Testis (tissue), 3 donors: ENCODE results near the gene SAPCD1. TPM values are rescaled to one million over a fixed set of nuclear protein-coding genes. Genes with fewer than 3 reads are reported as not detected.

Experiments used
- DNase-seq: peaks from one replicate; pipeline ENCODE4 v3.0.0-alpha.2; 2019
- H3K27ac ChIP-seq, 2 donors: fragments of 200-600 bp; sonication (generic); one replicate each; pipeline ENCODE4 v1.5.1; 2019
- H3K27me3 ChIP-seq: fragments of 200-600 bp; sonication (generic); one replicate; pipeline ENCODE4 v1.5.1; 2019
- H3K36me3 ChIP-seq: fragments of 200-600 bp; sonication (generic); one replicate; pipeline ENCODE4 v1.5.1; 2017; ENCODE audit warnings: low read depth; ENCODE audit errors: missing control alignments
- H3K4me1 ChIP-seq: fragments of 200-600 bp; sonication (generic); one replicate; pipeline ENCODE4 v1.5.1; 2019
- H3K4me3 ChIP-seq, 2 donors: fragments of 200-600 bp; sonication (generic); one replicate each; pipeline ENCODE4 v1.5.1; 2017 to 2019
- H3K9me3 ChIP-seq: fragments of 200-600 bp; sonication (generic); one replicate; pipeline ENCODE4 v1.5.1; 2017
- POLR2A ChIP-seq: fragments of 450-650 bp; IDR thresholded peaks from one replicate; pipeline ENCODE4 v1.6.1; 2017; ENCODE audit warnings: antibody characterized with exemption, mild to moderate bottlenecking, moderate library complexity
- WGBS, 2 donors: methylation state at CpG; one replicate each; pipeline ENCODE4 v1.1.5; 2018; 5-methylcytosine and 5-hydroxymethylcytosine counted together
- intact Hi-C: fragments of 100-400 bp; cut with DNase I; formaldehyde crosslinking; loops from one replicate; pipeline ENCODE4 v1.15.1; 2023; ENCODE audit warnings: low total_unique reads
- polyA plus RNA-seq: library from polyadenylated mRNA; stranded (reverse); fragments of 350-450 nt; fragmentation: Illumina TruSeq; extraction: RNeasy Lipid Tissue Mini Kit (QIAGEN cat#74804); gene quantifications from one replicate; pipeline ENCODE4 v1.2.3, GENCODE V29; 2014; ENCODE audit warnings: low read depth, low replicate concordance; ENCODE audit not compliant: insufficient read depth
- total RNA-seq, 2 donors: library from RNA; depleted of rRNA; stranded (reverse); fragments of >200 nt; gene quantifications; one replicate each; pipeline ENCODE4 v1.2.3, GENCODE V29; 2016
- TF ChIP-seq, protein P1 (sequence below), 3 experiments: fragments of 450-650 bp in 2 of 3; fragments of 200-600 bp in 1 of 3; sonication (generic) in 1 of 3; IDR thresholded peaks; one replicate each; pipeline ENCODE4 v1.5.1; 2016 to 2019; ENCODE audit warnings: antibody characterized with exemption in 3 of 3, mild to moderate bottlenecking in 2 of 3, moderate library complexity in 1 of 3

Gene SAPCD1
- total and polyA plus RNA-seq, 3 donors from 2014 or later, result 5.9 to 11.6 (median 10.4) TPM

- no peak for DNase-seq
- 90 to 92% methylated on average over 9 to 20 of the region's 20 CpGs for WGBS, 2 donors
- Histone ChIP-seq H3K4me3 (no peak overlapping the region), H3K27me3 (no peaks in the 10 kb centered on the region), H3K27ac (no peak overlapping the region), H3K4me1 (peaks cover 12% of the 10 kb centered on the region), H3K36me3 (no peaks in the 10 kb centered on the region), H3K9me3 (no peaks in the 10 kb centered on the region)
- intact Hi-C loops, result no loop called here
- TF ChIP-seq POLR2A, result no peak
- TF ChIP-seq, protein P1, sequence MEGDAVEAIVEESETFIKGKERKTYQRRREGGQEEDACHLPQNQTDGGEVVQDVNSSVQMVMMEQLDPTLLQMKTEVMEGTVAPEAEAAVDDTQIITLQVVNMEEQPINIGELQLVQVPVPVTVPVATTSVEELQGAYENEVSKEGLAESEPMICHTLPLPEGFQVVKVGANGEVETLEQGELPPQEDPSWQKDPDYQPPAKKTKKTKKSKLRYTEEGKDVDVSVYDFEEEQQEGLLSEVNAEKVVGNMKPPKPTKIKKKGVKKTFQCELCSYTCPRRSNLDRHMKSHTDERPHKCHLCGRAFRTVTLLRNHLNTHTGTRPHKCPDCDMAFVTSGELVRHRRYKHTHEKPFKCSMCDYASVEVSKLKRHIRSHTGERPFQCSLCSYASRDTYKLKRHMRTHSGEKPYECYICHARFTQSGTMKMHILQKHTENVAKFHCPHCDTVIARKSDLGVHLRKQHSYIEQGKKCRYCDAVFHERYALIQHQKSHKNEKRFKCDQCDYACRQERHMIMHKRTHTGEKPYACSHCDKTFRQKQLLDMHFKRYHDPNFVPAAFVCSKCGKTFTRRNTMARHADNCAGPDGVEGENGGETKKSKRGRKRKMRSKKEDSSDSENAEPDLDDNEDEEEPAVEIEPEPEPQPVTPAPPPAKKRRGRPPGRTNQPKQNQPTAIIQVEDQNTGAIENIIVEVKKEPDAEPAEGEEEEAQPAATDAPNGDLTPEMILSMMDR (IDR thresholded peaks at IDR 0.05), result no peak
Measured at GRCh38 chr6:31780507-31781243, 18.2 kb downstream of the SAPCD1 start.

- no peaks in the 10 kb centered on the region for H3K27me3 ChIP-seq
- peaks cover 10% of the 10 kb centered on the region for H3K4me1 ChIP-seq
- no peak overlapping the region for H3K27ac ChIP-seq
- 91 to 94% methylated on average over 8 to 23 of the region's 23 CpGs for WGBS, 2 donors
- H3K36me3 ChIP-seq, result no peaks in the 10 kb centered on the region
- no peaks in the 10 kb centered on the region for H3K9me3 ChIP-seq
- no peak overlapping the region for H3K4me3 ChIP-seq
- intact Hi-C loops, result no loop called here
- no peak for DNase-seq
- TF ChIP-seq, protein P1 (IDR thresholded peaks at IDR 0.05), result no peak
- TF ChIP-seq POLR2A, result no peak
Measured at GRCh38 chr6:31781244-31782125, 19.0 kb downstream of the SAPCD1 start.

GRCh38 chr6:31782126-31782855 lies 19.8 kb downstream of the SAPCD1 start:
- H3K9me3 ChIP-seq, result no peaks in the 10 kb centered on the region
- no peaks in the 10 kb centered on the region for H3K36me3 ChIP-seq
- H3K4me3 ChIP-seq, result no peak overlapping the region
- intact Hi-C loops, result no loop called here
- TF ChIP-seq, protein P1 (IDR thresholded peaks at IDR 0.05), result no peak
- TF ChIP-seq POLR2A, result no peak
- no peak overlapping the region for H3K27ac ChIP-seq
- 87 to 96% methylated on average over 22 to 32 of the region's 32 CpGs for WGBS, 2 donors
- H3K27me3 ChIP-seq, result no peaks in the 10 kb centered on the region
- H3K4me1 ChIP-seq, result peaks cover 2% of the 10 kb centered on the region
- no peak for DNase-seq

GRCh38 chr6:31784098-31784925 lies 21.9 kb downstream of the SAPCD1 start:
- intact Hi-C loops, result no loop called here
- TF ChIP-seq POLR2A, result no peak
- TF ChIP-seq, protein P1 (IDR thresholded peaks at IDR 0.05), result no peak
- 95 to 97% methylated on average over 15 of the region's 15 CpGs for WGBS, 2 donors

More at GRCh38 chr6:31784098-31784925, 21.9 kb downstream of the SAPCD1 start:
- Histone ChIP-seq H3K4me3 (no peak overlapping the region), H3K9me3 (no peaks in the 10 kb centered on the region), H3K4me1 (no peaks in the 10 kb centered on the region), H3K36me3 (no peaks in the 10 kb centered on the region), H3K27me3 (no peaks in the 10 kb centered on the region), H3K27ac (no peak overlapping the region)
- DNase-seq, result no peak
